ENCODE data around the gene TTC39B. TPM values are rescaled to one million over a fixed set of nuclear protein-coding genes. Genes with fewer than 3 reads are reported as not detected.
A peak's percentile ranks its signal among the peaks of the same experiment; 100 is the strongest.

TTC39B gene
- total and polyA plus RNA-seq, 2 donors (not counting 3 experiments of a cell fraction or from before 2014, with no cell fraction given): 1.0 to 5.4 TPM

DNA sequence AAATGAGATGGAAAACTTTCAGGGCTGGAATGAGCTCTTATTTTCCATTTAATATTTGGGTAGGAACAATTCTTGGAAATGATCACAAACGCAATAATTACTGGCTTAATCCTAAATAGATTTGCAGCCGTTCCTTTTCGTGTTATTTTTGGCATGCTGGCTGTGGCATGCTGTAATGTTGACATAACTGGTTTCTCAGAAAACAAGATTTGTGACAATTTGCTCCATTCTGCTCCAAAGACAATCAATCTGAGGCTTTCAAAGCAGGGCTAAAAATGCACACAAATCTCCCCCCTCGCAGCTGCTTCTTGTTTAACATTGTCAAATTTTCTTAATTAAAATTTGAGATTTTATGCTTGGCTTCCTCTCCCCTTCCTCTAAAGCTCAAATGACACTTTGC, 151.2 kb downstream of the TTC39B start:
- Histone ChIP-seq H3K36me3 (ENCODE audit: control insufficient read depth in 2 of 2, extremely low read depth in 1 of 2, insufficient read depth in 2 of 2, low read length in 2 of 2) (no peaks in the 10 kb centered on the region), H3K4me2 (ENCODE audit: insufficient read depth, low read length) (peak overlapping the region; percentile 79), H2AFZ (ENCODE audit: low read depth, low read length) (no peak overlapping the region), H3K9me1 (replicated peaks; ENCODE audit: control insufficient read depth, extremely low read depth, insufficient read depth, low read length) (no peaks in the 10 kb centered on the region), H3K9ac (replicated peaks; ENCODE audit: extremely low read depth, insufficient read depth, low read length) (peak overlapping the region; percentile 57), H3K27me3 (ENCODE audit: control insufficient read depth in 2 of 2, insufficient read depth in 2 of 2, low read length in 2 of 2) (no peaks in the 10 kb centered on the region), H3K79me2 (ENCODE audit: control insufficient read depth, insufficient read depth, low read length) (no peaks in the 10 kb centered on the region), H3K4me3 (replicated peaks in 1 of 3; ENCODE audit: insufficient read depth in 1 of 3, low read depth in 1 of 3, low read length in 3 of 3) (no peak overlapping the region), H3K4me1 (ENCODE audit: control insufficient read depth, extremely low read depth, insufficient read depth, low read length) (peaks cover 36% of the 10 kb centered on the region), H3K9me3 (replicated peaks; ENCODE audit: control insufficient read depth, insufficient read depth, low read length) (no peaks in the 10 kb centered on the region), H4K20me1 (replicated peaks; ENCODE audit: control insufficient read depth, extremely low read depth, insufficient read depth, low read length) (no peaks in the 10 kb centered on the region), H3K27ac (ENCODE audit: insufficient read depth, low read depth, low read length) (peak overlapping the region; percentile 79)
- ChIA-PET CTCF (interaction anchor here (1.0 to 2.6 kb wide), 4 partner anchors 11 to 20 kb away, joined by 3 to 14 read pairs (median 6); no protein-coding TSS in a partner anchor), POLR2A (no interaction called here)
- FAIRE-seq (peak; percentile 88), DNase-seq (ENCODE audit: low read depth, low spot score) (peak; percentile 97)
- TF ChIP-seq POLR2AphosphoS5 (IDR thresholded peaks at IDR 0.05; ENCODE audit: insufficient read depth, low read depth, low read length): peak; percentile 37
- TF ChIP-seq GATA2 (IDR thresholded peaks at IDR 0.05; ENCODE audit: insufficient read depth, insufficient read length, low read depth, low read length): no peak
- TF ChIP-seq, protein P1, sequence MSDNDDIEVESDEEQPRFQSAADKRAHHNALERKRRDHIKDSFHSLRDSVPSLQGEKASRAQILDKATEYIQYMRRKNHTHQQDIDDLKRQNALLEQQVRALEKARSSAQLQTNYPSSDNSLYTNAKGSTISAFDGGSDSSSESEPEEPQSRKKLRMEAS (IDR thresholded peaks at IDR 0.05; ENCODE audit: insufficient read depth, insufficient read length): no peak
- TF ChIP-seq EZH2 (IDR thresholded peaks at IDR 0.05; ENCODE audit: borderline replicate concordance, low read depth, low read length, severe bottlenecking): no peak
- TF ChIP-seq FOS (IDR thresholded peaks at IDR 0.05; ENCODE audit: borderline replicate concordance, insufficient read depth, low read length): no peak
- TF ChIP-seq POLR2A (IDR thresholded peaks at IDR 0.05; ENCODE audit: low read depth, low read length): no peak
- TF ChIP-seq, protein P2, sequence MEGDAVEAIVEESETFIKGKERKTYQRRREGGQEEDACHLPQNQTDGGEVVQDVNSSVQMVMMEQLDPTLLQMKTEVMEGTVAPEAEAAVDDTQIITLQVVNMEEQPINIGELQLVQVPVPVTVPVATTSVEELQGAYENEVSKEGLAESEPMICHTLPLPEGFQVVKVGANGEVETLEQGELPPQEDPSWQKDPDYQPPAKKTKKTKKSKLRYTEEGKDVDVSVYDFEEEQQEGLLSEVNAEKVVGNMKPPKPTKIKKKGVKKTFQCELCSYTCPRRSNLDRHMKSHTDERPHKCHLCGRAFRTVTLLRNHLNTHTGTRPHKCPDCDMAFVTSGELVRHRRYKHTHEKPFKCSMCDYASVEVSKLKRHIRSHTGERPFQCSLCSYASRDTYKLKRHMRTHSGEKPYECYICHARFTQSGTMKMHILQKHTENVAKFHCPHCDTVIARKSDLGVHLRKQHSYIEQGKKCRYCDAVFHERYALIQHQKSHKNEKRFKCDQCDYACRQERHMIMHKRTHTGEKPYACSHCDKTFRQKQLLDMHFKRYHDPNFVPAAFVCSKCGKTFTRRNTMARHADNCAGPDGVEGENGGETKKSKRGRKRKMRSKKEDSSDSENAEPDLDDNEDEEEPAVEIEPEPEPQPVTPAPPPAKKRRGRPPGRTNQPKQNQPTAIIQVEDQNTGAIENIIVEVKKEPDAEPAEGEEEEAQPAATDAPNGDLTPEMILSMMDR (IDR thresholded peaks at IDR 0.05; ENCODE audit: extremely low read depth in 1 of 2, insufficient read depth in 1 of 2, low read depth in 1 of 2, low read length in 2 of 2): no peak
- peak; percentile 60 for TF ChIP-seq JUN (IDR thresholded peaks at IDR 0.05; ENCODE audit: borderline replicate concordance, insufficient read depth, insufficient read length, low read depth)
- no peak for TF ChIP-seq MYC (IDR thresholded peaks at IDR 0.05; ENCODE audit: low read depth, low read length)
- BruUV-seq (replicated peaks): no TSS peak
- intact Hi-C loops (cut with micrococcal nuclease): loop anchor here (1.0 to 5.0 kb wide), 3 partner anchors 56 to 266 kb away; partner anchors contain the start of gene SNAPC3
- dilution Hi-C loops (cut with MboI; ENCODE audit: extremely low pct_ligation_motif_present, low sequenced_read_pairs): no loop called here

Measured in endothelial cell of umbilical vein (primary cell).